WERI-Rb-1 (cell line): ENCODE measurements around the gene PPM1D.
"Not testable (repeated sequence)": the region's sequence is repeated elsewhere in the genome, so short reads cannot be mapped to it uniquely, and the experiment has no call there.

Source experiments
- DNase-seq: peaks from one replicate; pipeline ENCODE4 v3.0.0-alpha.2; 2020
- H3K27ac ChIP-seq: fragments of 250-450 bp; sonication (Bioruptor Pico); 2 replicates; pipeline ENCODE4 v1.5.1; 2020; ENCODE audit warnings: mild to moderate bottlenecking, moderate library complexity
- H3K27me3 ChIP-seq: fragments of 250-450 bp; sonication (Bioruptor Pico); 2 replicates; pipeline ENCODE4 v1.5.1; 2021; ENCODE audit warnings: mild to moderate bottlenecking, low read depth, moderate library complexity; ENCODE audit not compliant: insufficient read depth, severe bottlenecking
- H3K36me3 ChIP-seq: fragments of 250-450 bp; sonication (Bioruptor Pico); 2 replicates; pipeline ENCODE4 v1.5.1; 2020; ENCODE audit warnings: mild to moderate bottlenecking, moderate library complexity
- H3K4me3 ChIP-seq: 2 replicates; pipeline ENCODE4 v1.5.1; 2011; ENCODE audit warnings: low read depth, mild to moderate bottlenecking, control low read depth, low read length
- H3K9me3 ChIP-seq: fragments of 250-450 bp; sonication (Bioruptor Pico); 2 replicates; pipeline ENCODE4 v1.5.1; 2021; ENCODE audit warnings: mild to moderate bottlenecking, moderate library complexity; ENCODE audit not compliant: severe bottlenecking
- TF ChIP-seq, protein P1 (sequence below): IDR thresholded peaks from 2 replicates; pipeline ENCODE4 v1.5.1; 2011; ENCODE audit warnings: low read depth, mild to moderate bottlenecking, control low read depth, inconsistent platforms, low read length

PPM1D gene

DNA sequence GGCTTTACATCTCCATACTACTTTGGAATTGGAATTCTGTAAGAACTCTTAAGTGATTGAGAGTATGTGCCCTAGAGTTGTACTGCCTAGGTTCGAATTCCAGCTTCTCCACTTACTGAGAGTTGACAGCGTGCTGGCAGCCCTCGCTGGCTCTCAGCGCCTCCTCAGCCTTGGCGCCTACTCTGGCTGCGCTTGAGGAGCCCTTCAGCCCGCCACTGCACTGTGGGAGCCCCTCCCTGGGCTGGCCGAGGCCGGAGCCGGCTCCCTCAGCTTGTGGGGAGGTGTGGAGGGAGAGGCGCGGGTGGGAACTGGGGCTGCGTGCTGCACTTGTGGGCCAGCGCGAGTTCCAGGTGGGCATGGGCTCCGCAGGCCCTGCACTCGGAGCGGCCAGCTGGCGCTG lies 13.3 kb downstream of the PPM1D start:
- Histone ChIP-seq H3K9me3 (no peaks in the 10 kb centered on the region), H3K36me3 (peaks cover 49% of the 10 kb centered on the region), H3K4me3 (no peak overlapping the region), H3K27me3 (no peaks in the 10 kb centered on the region), H3K27ac (no peak overlapping the region)
- DNase-seq: no peak
- TF ChIP-seq, protein P1, sequence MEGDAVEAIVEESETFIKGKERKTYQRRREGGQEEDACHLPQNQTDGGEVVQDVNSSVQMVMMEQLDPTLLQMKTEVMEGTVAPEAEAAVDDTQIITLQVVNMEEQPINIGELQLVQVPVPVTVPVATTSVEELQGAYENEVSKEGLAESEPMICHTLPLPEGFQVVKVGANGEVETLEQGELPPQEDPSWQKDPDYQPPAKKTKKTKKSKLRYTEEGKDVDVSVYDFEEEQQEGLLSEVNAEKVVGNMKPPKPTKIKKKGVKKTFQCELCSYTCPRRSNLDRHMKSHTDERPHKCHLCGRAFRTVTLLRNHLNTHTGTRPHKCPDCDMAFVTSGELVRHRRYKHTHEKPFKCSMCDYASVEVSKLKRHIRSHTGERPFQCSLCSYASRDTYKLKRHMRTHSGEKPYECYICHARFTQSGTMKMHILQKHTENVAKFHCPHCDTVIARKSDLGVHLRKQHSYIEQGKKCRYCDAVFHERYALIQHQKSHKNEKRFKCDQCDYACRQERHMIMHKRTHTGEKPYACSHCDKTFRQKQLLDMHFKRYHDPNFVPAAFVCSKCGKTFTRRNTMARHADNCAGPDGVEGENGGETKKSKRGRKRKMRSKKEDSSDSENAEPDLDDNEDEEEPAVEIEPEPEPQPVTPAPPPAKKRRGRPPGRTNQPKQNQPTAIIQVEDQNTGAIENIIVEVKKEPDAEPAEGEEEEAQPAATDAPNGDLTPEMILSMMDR: no peak

DNA sequence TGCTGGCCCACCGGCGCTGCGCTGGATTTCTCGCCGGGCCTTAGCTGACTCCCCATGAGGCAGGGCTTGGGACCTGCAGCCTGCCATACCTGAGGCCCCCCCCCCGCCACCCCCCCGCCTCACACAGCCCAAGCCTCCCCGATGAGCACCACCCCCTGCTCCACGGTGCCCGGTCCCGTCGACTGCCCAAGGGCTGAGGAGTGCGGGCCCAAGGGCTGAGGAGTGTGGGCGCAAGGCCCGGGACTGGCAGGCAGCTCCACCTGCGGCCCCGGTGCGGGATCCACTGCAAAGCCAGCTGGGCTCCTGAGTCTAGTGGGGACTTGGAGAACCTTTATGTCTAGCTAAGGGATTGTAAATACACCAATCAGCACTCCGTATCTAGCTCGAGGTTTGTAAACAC lies 13.8 kb downstream of the PPM1D start:
- H3K27ac ChIP-seq, H3K4me3 ChIP-seq, H3K27me3 ChIP-seq, H3K9me3 ChIP-seq, DNase-seq: not testable (repeated sequence)
- H3K36me3 ChIP-seq: peaks cover 52% of the 10 kb centered on the region

DNA sequence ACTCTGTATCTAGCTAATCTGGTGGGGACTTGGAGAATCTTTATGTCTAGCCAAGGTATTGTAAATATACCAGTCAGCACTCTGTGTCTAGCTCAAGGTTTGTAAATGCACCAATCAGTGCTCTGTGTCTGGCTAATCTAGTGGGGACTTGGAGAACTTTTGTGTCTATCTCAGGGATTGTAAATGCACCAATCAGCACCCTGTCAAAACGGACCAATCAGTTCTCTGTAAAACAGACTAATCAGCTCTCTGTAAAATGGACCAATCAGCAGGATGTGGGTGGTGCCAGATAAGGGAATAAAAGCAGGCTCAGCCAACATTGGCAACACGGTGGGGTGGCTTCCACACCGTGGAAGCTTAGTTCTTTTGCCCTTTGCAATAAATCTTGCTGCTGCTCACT lies 14.3 kb downstream of the PPM1D start:
- peaks cover 48% of the 10 kb centered on the region for H3K36me3 ChIP-seq
- not testable (repeated sequence) for H3K27me3 ChIP-seq, H3K9me3 ChIP-seq, H3K27ac ChIP-seq, DNase-seq, H3K4me3 ChIP-seq

DNA sequence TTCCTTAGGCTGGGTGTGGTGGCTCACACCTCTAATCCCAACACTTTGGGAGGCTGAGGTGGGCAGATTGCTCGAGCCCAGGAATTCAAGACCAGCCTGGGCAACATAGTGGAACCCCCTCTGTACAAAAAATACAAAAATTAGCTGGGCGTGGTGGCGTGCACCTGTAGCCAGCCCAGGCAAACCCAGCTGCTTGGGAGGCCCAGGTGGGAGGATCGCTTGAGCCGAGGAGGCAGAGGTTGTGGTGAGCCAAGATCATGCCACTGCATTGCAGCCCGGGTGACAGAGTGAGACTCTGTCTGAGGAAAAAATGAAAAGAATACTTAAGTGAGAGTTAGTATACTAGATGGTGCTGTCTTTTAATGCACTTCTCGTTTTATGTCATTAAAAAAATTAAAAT lies 15.1 kb downstream of the PPM1D start:
- peaks cover 43% of the 10 kb centered on the region for H3K36me3 ChIP-seq
- H3K4me3 ChIP-seq: no peak overlapping the region
- no peaks in the 10 kb centered on the region for H3K27me3 ChIP-seq
- DNase-seq: no peak
- TF ChIP-seq, protein P1: no peak
- no peaks in the 10 kb centered on the region for H3K9me3 ChIP-seq
- H3K27ac ChIP-seq: no peak overlapping the region

DNA sequence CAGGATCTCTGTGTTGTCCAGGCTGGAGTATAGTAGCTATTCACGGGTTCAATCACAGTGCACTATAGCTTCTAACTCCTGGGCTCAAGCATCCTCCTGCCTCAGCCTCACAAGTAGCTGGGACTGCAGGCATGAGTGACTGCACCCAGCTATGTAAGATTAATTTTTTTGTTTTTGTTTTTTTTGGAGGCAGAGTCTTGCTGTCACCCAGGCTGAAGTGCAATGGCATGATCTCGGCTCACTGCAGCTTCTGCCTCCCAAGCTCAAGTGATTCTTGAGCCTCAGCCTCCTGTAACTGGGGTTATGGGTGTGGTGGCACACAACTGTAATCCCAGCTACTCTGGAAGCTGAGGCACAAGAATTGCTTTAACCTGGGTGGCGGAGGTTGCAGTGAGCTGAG lies 15.8 kb downstream of the PPM1D start:
- TF ChIP-seq, protein P1: no peak
- no peak overlapping the region for H3K4me3 ChIP-seq
- DNase-seq: no peak
- H3K9me3 ChIP-seq: no peaks in the 10 kb centered on the region
- H3K27ac ChIP-seq: no peak overlapping the region
- peaks cover 43% of the 10 kb centered on the region for H3K36me3 ChIP-seq
- H3K27me3 ChIP-seq: no peaks in the 10 kb centered on the region

DNA sequence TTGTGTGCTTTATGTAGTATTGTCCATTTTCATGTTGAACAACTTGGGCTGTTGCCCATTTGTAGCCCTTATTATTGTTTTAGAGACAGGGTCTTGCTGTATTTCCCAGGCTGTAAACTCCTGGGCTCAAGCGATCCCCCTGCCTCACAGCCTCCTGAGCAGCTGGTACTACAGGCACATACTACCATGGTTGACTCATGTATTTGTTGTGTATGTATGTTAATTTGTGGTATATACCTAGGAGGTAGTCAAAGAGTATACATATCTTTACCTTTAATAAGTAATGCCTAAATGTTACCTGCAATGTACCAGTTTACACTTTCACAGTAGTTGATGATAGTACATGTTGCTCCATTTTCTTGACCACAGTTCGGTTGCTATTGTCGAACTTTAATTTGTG lies 18.1 kb downstream of the PPM1D start:
- DNase-seq: no peak
- Histone ChIP-seq H3K27me3 (no peaks in the 10 kb centered on the region), H3K4me3 (no peak overlapping the region), H3K9me3 (no peaks in the 10 kb centered on the region), H3K27ac (no peak overlapping the region), H3K36me3 (peaks cover 44% of the 10 kb centered on the region)
- TF ChIP-seq, protein P1: no peak

DNA sequence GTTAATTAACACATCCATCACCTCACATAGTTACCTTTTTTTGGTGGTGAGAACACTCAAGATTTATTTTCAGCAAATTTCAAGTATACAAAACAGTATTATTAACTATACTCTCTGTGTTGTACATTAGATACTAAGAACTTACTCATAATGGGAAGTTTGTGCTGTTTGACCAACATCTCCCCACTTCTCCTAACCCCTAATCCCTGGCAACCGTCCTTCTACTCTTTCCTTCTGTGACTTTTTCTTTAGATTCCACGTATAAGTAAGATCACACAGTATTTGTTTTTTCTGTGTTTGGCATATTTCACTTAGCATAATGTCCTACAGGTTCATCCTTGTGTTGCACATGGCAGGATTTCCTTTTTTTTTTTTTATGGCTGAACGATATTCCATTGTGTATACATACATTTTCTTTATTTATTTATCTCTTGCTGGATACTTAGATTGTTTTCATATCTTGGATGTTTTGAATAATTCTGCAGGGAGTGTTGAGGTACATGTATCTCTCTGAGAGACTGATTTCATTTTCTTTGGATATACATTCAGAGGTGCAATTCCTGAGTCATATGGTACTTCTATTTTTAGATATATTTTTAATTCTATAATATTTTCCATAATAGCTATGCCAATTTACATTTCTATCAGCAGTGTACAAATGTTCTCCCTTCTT lies 19.0 kb downstream of the PPM1D start:
- TF ChIP-seq, protein P1: no peak
- Histone ChIP-seq H3K36me3 (peaks cover 49% of the 10 kb centered on the region), H3K4me3 (no peak overlapping the region), H3K27me3 (no peaks in the 10 kb centered on the region), H3K9me3 (no peaks in the 10 kb centered on the region), H3K27ac (no peak overlapping the region)
- no peak for DNase-seq
